Measurements from ENCODE around the gene HNRNPK. TPM values are rescaled to one million over a fixed set of nuclear protein-coding genes. Genes with fewer than 3 reads are reported as not detected.
A peak's percentile ranks its signal among the peaks of the same experiment; 100 is the strongest.

Gene HNRNPK
- total RNA-seq, result 100 to 1,000 TPM; 273 to 345 TPM

DNA sequence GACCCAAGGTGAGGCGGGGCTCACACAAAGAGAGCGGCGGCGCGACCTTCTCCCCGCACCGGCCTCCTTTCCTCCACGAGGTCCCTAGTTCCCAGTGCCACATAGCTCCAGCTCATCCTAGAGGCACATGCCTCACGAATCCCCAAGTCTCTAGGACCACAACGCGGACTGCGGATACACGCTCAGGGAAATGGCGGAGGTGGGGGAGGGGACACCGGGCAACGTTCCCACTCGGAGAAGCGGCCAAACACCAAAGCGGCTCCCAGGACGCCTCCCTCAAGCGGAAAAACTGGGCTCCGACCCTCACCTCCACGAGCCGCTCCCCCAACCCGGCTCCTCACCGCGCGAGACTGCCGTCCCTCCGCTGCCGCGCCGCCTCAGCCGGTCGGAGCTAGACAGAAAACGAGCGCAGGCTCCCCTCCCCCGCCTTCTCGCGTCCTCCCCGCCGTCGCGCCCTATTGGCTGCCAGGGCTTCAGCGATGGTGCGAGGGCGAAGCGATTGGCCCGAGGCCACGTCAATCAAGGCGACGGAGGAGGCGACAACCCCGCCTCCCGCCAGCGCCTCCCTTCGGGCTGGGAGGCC is at the start of gene HNRNPK:
TSS of gene HNRNPK (minus strand) at position 404 of the 583 bp plus-strand sequence. CDS start 1,963 bp downstream, outside the sequence.
- peak within 1 kb of the TSS; percentile 93 to 100 for H3K4me3 ChIP-seq
- DNase-seq (ENCODE audit: low spot score), result peak; percentile 98
- peak within 1 kb of the TSS; percentile 99 to 100 for H3K27ac ChIP-seq
- H3K9me3 ChIP-seq, result no peaks in the 10 kb centered on the region
- H3K36me3 ChIP-seq, result peaks cover 30% of the 10 kb centered on the region
- peaks cover 0 to 37% of the 10 kb centered on the region in 2 donors for H3K4me1 ChIP-seq
- TF ChIP-seq, protein P1, sequence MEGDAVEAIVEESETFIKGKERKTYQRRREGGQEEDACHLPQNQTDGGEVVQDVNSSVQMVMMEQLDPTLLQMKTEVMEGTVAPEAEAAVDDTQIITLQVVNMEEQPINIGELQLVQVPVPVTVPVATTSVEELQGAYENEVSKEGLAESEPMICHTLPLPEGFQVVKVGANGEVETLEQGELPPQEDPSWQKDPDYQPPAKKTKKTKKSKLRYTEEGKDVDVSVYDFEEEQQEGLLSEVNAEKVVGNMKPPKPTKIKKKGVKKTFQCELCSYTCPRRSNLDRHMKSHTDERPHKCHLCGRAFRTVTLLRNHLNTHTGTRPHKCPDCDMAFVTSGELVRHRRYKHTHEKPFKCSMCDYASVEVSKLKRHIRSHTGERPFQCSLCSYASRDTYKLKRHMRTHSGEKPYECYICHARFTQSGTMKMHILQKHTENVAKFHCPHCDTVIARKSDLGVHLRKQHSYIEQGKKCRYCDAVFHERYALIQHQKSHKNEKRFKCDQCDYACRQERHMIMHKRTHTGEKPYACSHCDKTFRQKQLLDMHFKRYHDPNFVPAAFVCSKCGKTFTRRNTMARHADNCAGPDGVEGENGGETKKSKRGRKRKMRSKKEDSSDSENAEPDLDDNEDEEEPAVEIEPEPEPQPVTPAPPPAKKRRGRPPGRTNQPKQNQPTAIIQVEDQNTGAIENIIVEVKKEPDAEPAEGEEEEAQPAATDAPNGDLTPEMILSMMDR (IDR thresholded peaks at IDR 0.05), result no peak
- H3K27me3 ChIP-seq, result no peaks in the 10 kb centered on the region

DNA sequence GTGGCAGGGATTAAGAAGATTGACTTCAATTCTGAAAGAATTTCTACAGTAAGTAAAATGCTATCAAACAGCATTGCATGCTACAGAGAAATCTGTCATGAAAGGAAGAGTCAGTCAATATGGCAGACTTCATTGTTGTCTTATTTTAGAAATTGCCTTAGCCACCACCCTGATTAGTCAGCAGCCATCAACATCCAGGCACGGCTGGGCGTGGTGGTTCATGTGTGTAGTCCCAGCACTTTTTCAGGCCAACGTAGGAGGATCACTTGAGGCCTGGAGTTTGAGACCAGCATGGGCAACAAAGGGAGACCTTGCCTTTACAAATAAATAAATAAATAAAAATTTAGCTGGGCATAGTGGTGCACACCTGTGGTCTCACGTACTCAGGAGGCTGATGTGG is 47.2 kb upstream of the HNRNPK start:
- no peaks in the 10 kb centered on the region for H3K27me3 ChIP-seq
- H3K27ac ChIP-seq, result no peak overlapping the region
- no peaks in the 10 kb centered on the region for H3K36me3 ChIP-seq
- DNase-seq (ENCODE audit: low spot score), result no peak
- TF ChIP-seq, protein P1 (IDR thresholded peaks at IDR 0.05), result no peak
- no peak overlapping the region for H3K4me3 ChIP-seq
- H3K4me1 ChIP-seq, result no peaks in the 10 kb centered on the region
- no peaks in the 10 kb centered on the region for H3K9me3 ChIP-seq

DNA sequence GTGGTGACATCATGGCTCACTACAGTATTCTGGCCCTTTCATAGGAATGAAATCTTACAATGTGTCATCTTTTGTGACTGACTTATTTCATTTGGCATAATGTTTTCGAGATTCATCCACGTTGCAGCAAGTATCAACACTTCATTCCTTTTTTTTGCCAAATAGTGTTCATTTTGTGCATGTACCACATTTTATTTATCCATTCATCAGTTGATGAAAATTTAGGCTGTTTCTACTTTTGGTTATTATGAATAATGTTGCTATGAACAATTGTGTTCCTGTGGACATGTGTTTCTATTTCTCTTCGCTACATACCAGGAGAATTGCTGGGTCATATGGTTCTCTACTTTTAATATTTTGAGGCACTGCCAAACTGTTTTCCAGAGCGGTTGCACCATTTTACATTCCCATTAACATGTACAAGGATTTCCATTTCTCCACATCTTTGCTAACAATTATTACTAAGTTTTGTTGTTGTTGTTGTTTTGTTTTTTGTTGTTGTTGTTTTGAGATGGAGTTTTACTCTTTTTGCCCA is 44.1 kb upstream of the HNRNPK start:
- TF ChIP-seq, protein P1 (IDR thresholded peaks at IDR 0.05), result no peak
- no peak for DNase-seq (ENCODE audit: low spot score)
- H3K36me3 ChIP-seq, result no peaks in the 10 kb centered on the region
- H3K27me3 ChIP-seq, result no peaks in the 10 kb centered on the region
- H3K4me1 ChIP-seq, result no peaks in the 10 kb centered on the region
- no peak overlapping the region for H3K27ac ChIP-seq
- no peaks in the 10 kb centered on the region for H3K9me3 ChIP-seq
- H3K4me3 ChIP-seq, result no peak overlapping the region

DNA sequence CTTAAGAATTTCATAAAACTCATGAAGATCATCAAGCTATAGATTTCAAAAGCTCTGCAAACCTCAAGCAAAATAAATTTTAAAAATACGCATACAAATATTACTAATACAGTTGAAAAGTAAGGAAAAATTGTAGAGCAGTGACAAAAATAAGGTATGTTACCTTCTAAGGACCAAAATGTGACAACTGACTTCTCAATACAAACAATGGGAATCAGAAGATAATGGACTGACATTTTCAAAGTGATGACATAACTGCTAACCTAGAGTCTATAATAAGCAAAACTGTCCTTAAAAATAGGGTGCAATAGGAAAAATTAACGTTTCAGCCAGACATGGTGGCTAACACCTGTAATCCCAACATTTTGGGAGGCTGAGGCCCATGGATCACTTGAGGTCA is 27.6 kb upstream of the HNRNPK start:
- no peak overlapping the region for H3K4me3 ChIP-seq
- H3K4me1 ChIP-seq, result no peaks in the 10 kb centered on the region
- no peak overlapping the region for H3K27ac ChIP-seq
- H3K36me3 ChIP-seq, result no peaks in the 10 kb centered on the region
- TF ChIP-seq, protein P1 (IDR thresholded peaks at IDR 0.05), result no peak
- H3K27me3 ChIP-seq, result no peaks in the 10 kb centered on the region
- DNase-seq (ENCODE audit: low spot score), result no peak
- no peaks in the 10 kb centered on the region for H3K9me3 ChIP-seq

DNA sequence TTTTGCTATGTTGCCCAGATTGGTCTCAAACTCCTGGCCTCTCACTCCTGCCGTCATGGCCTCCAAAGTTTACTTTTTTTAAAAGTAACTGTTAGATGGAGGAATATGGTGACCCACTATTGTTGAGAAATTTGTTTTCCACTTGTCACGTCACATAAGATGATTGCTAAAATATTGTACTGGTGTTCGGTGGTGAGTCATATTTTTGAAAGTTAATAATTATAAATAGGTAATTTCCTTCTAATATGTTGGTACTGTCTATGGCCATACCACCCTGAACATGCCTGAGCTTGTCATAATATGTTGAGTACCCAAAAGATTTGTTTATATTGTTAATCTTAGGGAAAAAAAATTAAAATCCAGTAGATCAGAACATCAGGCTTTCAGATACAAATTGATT is 23.2 kb upstream of the HNRNPK start:
- H3K9me3 ChIP-seq, result no peaks in the 10 kb centered on the region
- no peaks in the 10 kb centered on the region for H3K4me1 ChIP-seq
- TF ChIP-seq, protein P1 (IDR thresholded peaks at IDR 0.05), result no peak
- no peak for DNase-seq (ENCODE audit: low spot score)
- no peak overlapping the region for H3K4me3 ChIP-seq
- H3K36me3 ChIP-seq, result no peaks in the 10 kb centered on the region
- no peak overlapping the region for H3K27ac ChIP-seq
- H3K27me3 ChIP-seq, result no peaks in the 10 kb centered on the region

DNA sequence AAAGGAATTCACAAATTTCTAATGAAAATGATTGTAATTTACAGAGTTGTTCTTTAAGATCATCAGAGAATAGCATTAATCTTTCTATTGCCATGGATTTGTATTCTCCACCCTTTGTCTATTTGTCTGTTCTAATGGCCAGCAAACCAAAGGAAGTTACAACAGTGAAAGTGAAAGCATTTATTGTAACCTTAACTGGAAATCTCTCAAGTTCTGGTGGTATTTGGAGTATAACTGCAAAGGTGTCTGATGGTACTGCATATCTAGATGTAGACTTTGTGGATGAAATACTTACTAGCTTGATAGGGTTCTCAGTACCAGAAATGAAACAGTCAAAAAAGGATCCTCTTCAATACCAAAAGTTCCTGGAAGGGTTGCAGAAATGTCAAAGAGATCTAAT is 22.3 kb upstream of the HNRNPK start:
- Histone ChIP-seq H3K27me3 (no peaks in the 10 kb centered on the region), H3K36me3 (no peaks in the 10 kb centered on the region), H3K4me1 (no peaks in the 10 kb centered on the region), H3K27ac (no peak overlapping the region), H3K4me3 (no peak overlapping the region), H3K9me3 (no peaks in the 10 kb centered on the region)
- DNase-seq (ENCODE audit: low spot score), result no peak
- TF ChIP-seq, protein P1 (IDR thresholded peaks at IDR 0.05), result no peak
